ENCODE data around the gene STXBP1.
"Not testable (repeated sequence)": the region's sequence is repeated elsewhere in the genome, so short reads cannot be mapped to it uniquely, and the experiment has no call there.

STXBP1 gene

GRCh38 chr9:127580366-127580765 is 31.7 kb upstream of the STXBP1 start:
- Histone ChIP-seq H4K20me1 (ENCODE audit: insufficient read depth, low read length) (no peaks in the 10 kb centered on the region), H3K79me2 (ENCODE audit: insufficient read depth, low read length) (no peaks in the 10 kb centered on the region), H3F3A (ENCODE audit: insufficient read depth, low read length) (no peaks in the 10 kb centered on the region), H2AFZ (ENCODE audit: low read length) (no peak overlapping the region), H3K9ac (ENCODE audit: low read length) (no peak overlapping the region), H3K36me3 (ENCODE audit: insufficient read depth, low read length) (no peaks in the 10 kb centered on the region), H3K9me3 (ENCODE audit: low read length) (no peaks in the 10 kb centered on the region), H3K4me2 (ENCODE audit: low read length) (no peak overlapping the region), H3K27ac (ENCODE audit: low read depth, low read length, poor library complexity, severe bottlenecking) (no peak overlapping the region), H3K4me1 (ENCODE audit: insufficient read depth, low read length, severe bottlenecking) (no peaks in the 10 kb centered on the region), H3K27me3 (ENCODE audit: insufficient read depth, low read length) (0 out of 2 replicates have a peak, but pooled peaks cover 5% of the 10 kb centered on the region), H3K9me2 (ENCODE audit: low read depth, low read length) (no peaks in the 10 kb centered on the region), H3K4me3 (ENCODE audit: low read depth, low read length, poor library complexity, severe bottlenecking) (no peak overlapping the region)
- TF ChIP-seq EZH2 (IDR thresholded peaks at IDR 0.05; ENCODE audit: borderline replicate concordance, low read length) = no peak
- TF ChIP-seq CTCF (IDR thresholded peaks at IDR 0.05; ENCODE audit: low read length) = no peak

GRCh38 chr9:127580879-127581475 is 31.1 kb upstream of the STXBP1 start:
- no peaks in the 10 kb centered on the region for H3K9me3 ChIP-seq (ENCODE audit: low read length)
- H3K27me3 ChIP-seq (ENCODE audit: insufficient read depth, low read length) = 0 out of 2 replicates have a peak, but pooled peaks cover 5% of the 10 kb centered on the region
- H3K9me2 ChIP-seq (ENCODE audit: low read depth, low read length) = no peaks in the 10 kb centered on the region
- H3K4me2 ChIP-seq (ENCODE audit: low read length) = no peak overlapping the region
- no peak for TF ChIP-seq EZH2 (IDR thresholded peaks at IDR 0.05; ENCODE audit: borderline replicate concordance, low read length)
- TF ChIP-seq CTCF (IDR thresholded peaks at IDR 0.05; ENCODE audit: low read length) = no peak
- H3K79me2 ChIP-seq (ENCODE audit: insufficient read depth, low read length) = no peaks in the 10 kb centered on the region
- H3F3A ChIP-seq (ENCODE audit: insufficient read depth, low read length) = no peaks in the 10 kb centered on the region
- no peak overlapping the region for H3K4me3 ChIP-seq (ENCODE audit: low read depth, low read length, poor library complexity, severe bottlenecking)
- no peaks in the 10 kb centered on the region for H4K20me1 ChIP-seq (ENCODE audit: insufficient read depth, low read length)
- H3K9ac ChIP-seq (ENCODE audit: low read length) = no peak overlapping the region
- no peaks in the 10 kb centered on the region for H3K4me1 ChIP-seq (ENCODE audit: insufficient read depth, low read length, severe bottlenecking)
- H3K27ac ChIP-seq (ENCODE audit: low read depth, low read length, poor library complexity, severe bottlenecking) = no peak overlapping the region
- no peaks in the 10 kb centered on the region for H3K36me3 ChIP-seq (ENCODE audit: insufficient read depth, low read length)
- no peak overlapping the region for H2AFZ ChIP-seq (ENCODE audit: low read length)

GRCh38 chr9:127584474-127584805 is 27.6 kb upstream of the STXBP1 start:
- not testable (repeated sequence) for H2AFZ ChIP-seq (ENCODE audit: low read length); H3K4me3 ChIP-seq (ENCODE audit: low read depth, low read length, poor library complexity, severe bottlenecking); H3K4me2 ChIP-seq (ENCODE audit: low read length); H3K9ac ChIP-seq (ENCODE audit: low read length); H3K9me2 ChIP-seq (ENCODE audit: low read depth, low read length); H3K9me3 ChIP-seq (ENCODE audit: low read length); H3K27me3 ChIP-seq (ENCODE audit: insufficient read depth, low read length); H3K4me1 ChIP-seq (ENCODE audit: insufficient read depth, low read length, severe bottlenecking); H4K20me1 ChIP-seq (ENCODE audit: insufficient read depth, low read length); H3K27ac ChIP-seq (ENCODE audit: low read depth, low read length, poor library complexity, severe bottlenecking); H3K79me2 ChIP-seq (ENCODE audit: insufficient read depth, low read length); H3F3A ChIP-seq (ENCODE audit: insufficient read depth, low read length); H3K36me3 ChIP-seq (ENCODE audit: insufficient read depth, low read length)

GRCh38 chr9:127585161-127585819 is 26.8 kb upstream of the STXBP1 start:
- Histone ChIP-seq H3K27ac (ENCODE audit: low read depth, low read length, poor library complexity, severe bottlenecking) (no peak overlapping the region), H3K4me3 (ENCODE audit: low read depth, low read length, poor library complexity, severe bottlenecking) (no peak overlapping the region)
- TF ChIP-seq CTCF (IDR thresholded peaks at IDR 0.05; ENCODE audit: low read length) = no peak
- no peak for TF ChIP-seq EZH2 (IDR thresholded peaks at IDR 0.05; ENCODE audit: borderline replicate concordance, low read length)

More at GRCh38 chr9:127585161-127585819, 26.8 kb upstream of the STXBP1 start:
- Histone ChIP-seq H3K9me2 (ENCODE audit: low read depth, low read length) (no peaks in the 10 kb centered on the region), H3K9me3 (ENCODE audit: low read length) (no peaks in the 10 kb centered on the region), H4K20me1 (ENCODE audit: insufficient read depth, low read length) (no peaks in the 10 kb centered on the region), H3K9ac (ENCODE audit: low read length) (no peak overlapping the region), H2AFZ (ENCODE audit: low read length) (no peak overlapping the region), H3K4me2 (ENCODE audit: low read length) (no peak overlapping the region), H3K36me3 (ENCODE audit: insufficient read depth, low read length) (no peaks in the 10 kb centered on the region), H3F3A (ENCODE audit: insufficient read depth, low read length) (no peaks in the 10 kb centered on the region), H3K79me2 (ENCODE audit: insufficient read depth, low read length) (no peaks in the 10 kb centered on the region), H3K27me3 (ENCODE audit: insufficient read depth, low read length) (peaks cover 5% of the 10 kb centered on the region; the same call in 1 of the 2 replicates), H3K4me1 (ENCODE audit: insufficient read depth, low read length, severe bottlenecking) (no peaks in the 10 kb centered on the region)

Data from OCI-LY1 (cell line).